GM19351 (cell line): ENCODE data around the gene MYOM3.

Experiments
- ATAC-seq: cut with Tn5 transposase; IDR thresholded peaks from one replicate; pipeline ENCODE4 v1.9.1; 2021; ENCODE audit warnings: mild to moderate bottlenecking, moderate library complexity; ENCODE audit not compliant: unreplicated experiment

MYOM3 gene

GRCh38 chr1:24117722-24118409, 5.9 kb upstream of the MYOM3 start:
- no peak for ATAC-seq

GRCh38 chr1:24117132-24117531, 5.2 kb upstream of the MYOM3 start:
- no peak for ATAC-seq

GRCh38 chr1:24114753-24115152, 2.8 kb upstream of the MYOM3 start:
- no peak for ATAC-seq

GRCh38 chr1:24113641-24114033, 1.7 kb upstream of the MYOM3 start:
- no peak for ATAC-seq

GRCh38 chr1:24111262-24111995, 506 bp downstream of the MYOM3 start:
- no peak for ATAC-seq

- no peak for ATAC-seq
Measured at GRCh38 chr1:24110642-24111261, 1.2 kb downstream of the MYOM3 start.

- no peak for ATAC-seq
Measured at GRCh38 chr1:24109686-24110475, 2.1 kb downstream of the MYOM3 start.

GRCh38 chr1:24109166-24109483, 2.8 kb downstream of the MYOM3 start:
- no peak for ATAC-seq

GRCh38 chr1:24108334-24109165, 3.4 kb downstream of the MYOM3 start:
- ATAC-seq = no peak

- ATAC-seq = no peak
Measured at GRCh38 chr1:24107462-24108138, 4.3 kb downstream of the MYOM3 start.

GRCh38 chr1:24105368-24106160, 6.4 kb downstream of the MYOM3 start:
- no peak for ATAC-seq

GRCh38 chr1:24104854-24105253, 7.1 kb downstream of the MYOM3 start:
- ATAC-seq = no peak

GRCh38 chr1:24103879-24104278, 8.1 kb downstream of the MYOM3 start:
- no peak for ATAC-seq

- no peak for ATAC-seq
Measured at GRCh38 chr1:24103408-24103807, 8.5 kb downstream of the MYOM3 start.

GRCh38 chr1:24102961-24103360, 9.0 kb downstream of the MYOM3 start:
- ATAC-seq = no peak

- no peak for ATAC-seq
Measured at GRCh38 chr1:24101796-24102586, 9.9 kb downstream of the MYOM3 start.

GRCh38 chr1:24100945-24101737, 10.8 kb downstream of the MYOM3 start:
- ATAC-seq = no peak
